HUES48 (cell line): Measurements from ENCODE around the gene MAP1LC3B.
"Not testable (repeated sequence)": the region's sequence is repeated elsewhere in the genome, so short reads cannot be mapped to it uniquely, and the experiment has no call there.

ENCODE experiments used
- H3K27ac ChIP-seq: one replicate; pipeline ENCODE4 v1.7.0; 2013; ENCODE audit warnings: low read depth, low read length, inconsistent platforms
- H3K27me3 ChIP-seq: 2 replicates; pipeline ENCODE4 v1.6.1; 2013; ENCODE audit warnings: mild to moderate bottlenecking, low read length; ENCODE audit not compliant: control insufficient read depth, insufficient read depth
- H3K36me3 ChIP-seq: 2 replicates; pipeline ENCODE4 v1.6.1; 2013; ENCODE audit warnings: low read length; ENCODE audit not compliant: control insufficient read depth, insufficient read depth
- H3K4me1 ChIP-seq: 2 replicates; pipeline ENCODE4 v1.6.1; 2013; ENCODE audit warnings: mild to moderate bottlenecking, low read length; ENCODE audit not compliant: control insufficient read depth, insufficient read depth
- H3K4me3 ChIP-seq: 2 replicates; pipeline ENCODE4 v1.5.1; 2013; ENCODE audit warnings: mild to moderate bottlenecking, low read depth, low read length
- H3K9ac ChIP-seq: 2 replicates; pipeline ENCODE4 v1.6.1; 2013; ENCODE audit warnings: mild to moderate bottlenecking, low read depth, low read length, moderate library complexity
- H3K9me3 ChIP-seq: 2 replicates; pipeline ENCODE4 v1.6.1; 2013; ENCODE audit warnings: low read length; ENCODE audit not compliant: control insufficient read depth, insufficient read depth

MAP1LC3B gene

GRCh38 chr16:87369796-87370719 is 22.1 kb upstream of the MAP1LC3B start:
- Histone ChIP-seq H3K9me3 (no peaks in the 10 kb centered on the region), H3K27me3 (no peaks in the 10 kb centered on the region), H3K4me1 (no peaks in the 10 kb centered on the region), H3K4me3 (no peak overlapping the region), H3K27ac (no peak overlapping the region), H3K9ac (no peak overlapping the region), H3K36me3 (no peaks in the 10 kb centered on the region)

DNA sequence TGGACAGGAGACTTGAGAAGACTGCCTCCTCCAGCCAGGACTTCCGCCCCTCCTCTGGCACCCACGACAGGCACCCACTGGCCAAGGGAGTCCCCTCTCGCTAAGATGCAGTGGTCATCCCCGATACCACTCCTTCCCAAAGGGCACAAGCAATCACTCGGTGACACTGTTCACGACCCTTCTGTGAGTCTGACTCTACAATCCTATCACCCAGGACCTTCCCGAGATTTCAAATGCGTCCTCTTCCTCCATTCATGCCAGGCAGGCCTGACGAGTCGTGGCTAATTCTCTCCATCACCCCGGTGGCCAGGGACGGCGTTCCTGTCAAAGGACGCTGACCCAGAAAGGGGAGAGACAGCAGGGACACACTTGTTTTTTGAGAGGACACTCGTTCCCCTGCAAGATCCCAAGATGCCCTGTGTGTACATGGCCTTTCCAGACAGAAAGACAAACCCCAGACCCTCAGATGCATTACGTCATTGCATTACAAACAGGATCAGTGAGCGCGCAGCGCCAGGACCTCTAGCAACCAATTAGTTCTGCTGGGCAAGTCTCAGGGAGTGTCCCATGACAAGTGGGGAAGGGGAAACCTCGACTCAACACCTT is 20.8 kb upstream of the MAP1LC3B start:
- no peak overlapping the region for H3K9ac ChIP-seq
- H3K9me3 ChIP-seq: no peaks in the 10 kb centered on the region
- no peak overlapping the region for H3K27ac ChIP-seq
- H3K36me3 ChIP-seq: no peaks in the 10 kb centered on the region
- no peaks in the 10 kb centered on the region for H3K27me3 ChIP-seq
- H3K4me3 ChIP-seq: no peak overlapping the region
- H3K4me1 ChIP-seq: no peaks in the 10 kb centered on the region

DNA sequence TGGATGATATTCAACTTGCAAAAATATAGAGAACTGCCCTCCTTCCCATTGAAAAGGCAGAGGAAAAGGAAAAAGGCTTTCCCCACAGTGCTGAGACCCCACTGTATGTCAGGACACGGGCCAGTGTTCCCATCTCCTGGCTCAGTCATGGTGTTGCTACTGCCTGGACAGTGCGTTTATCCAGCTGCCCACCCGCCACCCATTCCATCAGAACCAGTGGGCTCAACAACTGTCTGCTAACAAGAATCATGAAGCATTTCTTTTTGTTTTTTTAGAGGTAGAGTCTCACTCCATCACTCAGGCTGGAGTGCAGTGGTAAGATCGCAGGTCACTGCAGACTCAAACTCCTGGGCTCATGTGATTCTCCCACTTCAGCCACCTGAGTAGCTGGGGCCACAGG is 19.8 kb upstream of the MAP1LC3B start:
- Histone ChIP-seq H3K36me3 (no peaks in the 10 kb centered on the region), H3K4me1 (no peaks in the 10 kb centered on the region), H3K4me3 (no peak overlapping the region), H3K27me3 (no peaks in the 10 kb centered on the region), H3K27ac (no peak overlapping the region), H3K9ac (no peak overlapping the region), H3K9me3 (no peaks in the 10 kb centered on the region)

- no peaks in the 10 kb centered on the region for H3K4me1 ChIP-seq
- no peaks in the 10 kb centered on the region for H3K9me3 ChIP-seq
- no peaks in the 10 kb centered on the region for H3K27me3 ChIP-seq
- H3K4me3 ChIP-seq: no peak overlapping the region
- H3K27ac ChIP-seq: no peak overlapping the region
- H3K36me3 ChIP-seq: no peaks in the 10 kb centered on the region
- H3K9ac ChIP-seq: no peak overlapping the region
Observed at GRCh38 chr16:87374313-87374712, 17.8 kb upstream of the MAP1LC3B start.

GRCh38 chr16:87375426-87376135 is 16.6 kb upstream of the MAP1LC3B start:
- H3K4me3 ChIP-seq: no peak overlapping the region
- no peak overlapping the region for H3K27ac ChIP-seq
- H3K4me1 ChIP-seq: no peaks in the 10 kb centered on the region
- H3K36me3 ChIP-seq: no peaks in the 10 kb centered on the region
- H3K9ac ChIP-seq: no peak overlapping the region
- H3K27me3 ChIP-seq: no peaks in the 10 kb centered on the region
- no peaks in the 10 kb centered on the region for H3K9me3 ChIP-seq

DNA sequence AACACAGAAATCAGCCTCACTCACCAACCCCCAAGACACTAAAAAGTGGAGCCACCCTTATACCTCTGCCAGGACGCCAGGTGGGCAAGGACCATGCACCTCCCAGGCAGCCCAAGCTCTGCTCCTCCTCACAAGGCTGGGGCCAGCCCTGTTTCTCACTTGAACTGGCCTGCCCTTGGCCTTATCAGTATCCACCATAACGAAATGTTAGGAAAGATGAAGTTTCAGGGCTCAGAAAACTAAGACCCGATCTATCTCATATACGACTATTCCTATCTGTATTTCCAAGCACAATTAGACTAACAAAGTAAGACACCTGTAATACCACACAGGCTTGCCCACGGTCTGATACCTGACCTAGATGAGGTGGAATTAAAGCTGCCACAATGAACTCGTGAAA is 15.5 kb upstream of the MAP1LC3B start:
- no peak overlapping the region for H3K27ac ChIP-seq
- no peaks in the 10 kb centered on the region for H3K4me1 ChIP-seq
- H3K9ac ChIP-seq: no peak overlapping the region
- no peak overlapping the region for H3K4me3 ChIP-seq
- no peaks in the 10 kb centered on the region for H3K36me3 ChIP-seq
- no peaks in the 10 kb centered on the region for H3K27me3 ChIP-seq
- no peaks in the 10 kb centered on the region for H3K9me3 ChIP-seq

DNA sequence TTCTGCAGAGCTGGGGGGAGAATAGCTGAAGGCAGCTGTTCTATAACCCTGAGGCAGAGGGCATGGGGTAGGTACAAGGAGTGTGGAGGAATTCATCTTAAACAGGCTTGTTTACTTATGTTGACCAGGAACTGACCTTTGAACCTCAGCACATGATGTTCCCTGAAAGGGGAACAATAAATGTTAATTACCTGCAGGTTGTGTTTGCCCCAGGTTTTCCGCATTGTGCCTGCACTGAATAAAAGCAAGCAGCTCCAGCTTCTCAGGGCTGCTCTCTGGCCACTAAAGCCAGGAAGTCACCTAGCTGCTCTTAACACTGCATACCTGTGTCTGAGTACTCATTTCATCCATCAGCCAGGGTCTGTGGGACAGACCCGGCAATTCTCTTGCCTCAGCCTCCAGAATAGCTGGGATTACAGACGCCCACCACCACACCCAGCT is 12.8 kb upstream of the MAP1LC3B start:
- H3K27ac ChIP-seq, H3K9me3 ChIP-seq, H3K27me3 ChIP-seq, H3K4me1 ChIP-seq, H3K4me3 ChIP-seq, H3K36me3 ChIP-seq, H3K9ac ChIP-seq: not testable (repeated sequence)

- Histone ChIP-seq H3K4me3 (no peak overlapping the region), H3K36me3 (no peaks in the 10 kb centered on the region), H3K9me3 (no peaks in the 10 kb centered on the region), H3K27ac (no peak overlapping the region), H3K4me1 (peaks cover 2% of the 10 kb centered on the region; the same call in 1 of the 2 replicates), H3K9ac (no peak overlapping the region), H3K27me3 (no peaks in the 10 kb centered on the region)
Observed at GRCh38 chr16:87380403-87380802, 11.7 kb upstream of the MAP1LC3B start.

GRCh38 chr16:87380881-87381280 is 11.3 kb upstream of the MAP1LC3B start:
- Histone ChIP-seq H3K9me3 (no peaks in the 10 kb centered on the region), H3K36me3 (no peaks in the 10 kb centered on the region), H3K4me3 (no peak overlapping the region), H3K9ac (no peak overlapping the region), H3K27me3 (no peaks in the 10 kb centered on the region), H3K27ac (no peak overlapping the region), H3K4me1 (peaks cover 2% of the 10 kb centered on the region; the same call in 1 of the 2 replicates)

DNA sequence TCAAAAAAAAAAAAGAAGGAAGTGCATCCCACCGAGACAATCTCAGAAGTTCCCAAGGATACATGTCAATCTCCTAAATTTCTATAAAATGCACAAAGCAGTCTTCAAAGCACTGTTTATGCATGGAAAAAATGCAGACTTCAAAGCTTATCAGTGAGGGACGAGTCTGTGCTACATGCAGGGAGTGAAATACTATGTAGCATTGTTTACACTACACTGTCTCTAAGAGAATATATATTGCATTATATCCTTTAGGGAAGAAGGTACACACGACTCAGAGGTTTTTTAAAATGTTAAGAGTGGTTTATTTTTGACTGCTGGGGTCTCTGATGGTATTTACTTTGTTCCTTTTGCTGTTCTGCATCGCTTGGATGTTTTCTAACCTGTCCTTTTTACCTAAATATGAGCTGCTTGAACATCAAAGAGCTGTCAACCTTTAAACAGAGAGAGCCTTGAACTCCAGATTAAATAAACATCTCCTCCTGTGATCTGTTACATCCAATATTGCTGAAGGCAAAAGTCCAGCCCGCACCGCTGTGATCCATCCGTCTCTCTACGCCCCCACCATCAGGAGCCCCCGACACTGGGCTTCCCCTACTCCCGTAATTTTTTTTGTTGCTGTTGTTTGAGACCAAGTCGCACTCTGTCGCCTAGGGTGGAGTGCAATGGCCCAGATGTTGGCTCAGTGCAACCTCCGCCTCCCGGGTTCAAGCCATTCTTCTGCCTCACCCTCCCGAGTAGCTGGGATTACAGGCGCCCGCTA is 9.9 kb upstream of the MAP1LC3B start:
- no peaks in the 10 kb centered on the region for H3K9me3 ChIP-seq
- peaks cover 2% of the 10 kb centered on the region; the same call in 1 of the 2 replicates for H3K4me1 ChIP-seq
- H3K27ac ChIP-seq: no peak overlapping the region

More for the DNA sequence above, 9.9 kb upstream of the MAP1LC3B start:
- H3K36me3 ChIP-seq: no peaks in the 10 kb centered on the region
- no peak overlapping the region for H3K9ac ChIP-seq
- peak overlapping the region; percentile 72 for H3K4me3 ChIP-seq
- no peaks in the 10 kb centered on the region for H3K27me3 ChIP-seq
